T-helper 1 cell treated with Interleukin-12 subunit alpha and Interleukin-12 subunit beta and Interleukin-4 antibody, amounts not matched to agents 30 μg/mL and 1 μg/mL, for 36 hours (primary cell): ENCODE results near the gene GNA12.
"Not testable (repeated sequence)": the region's sequence is repeated elsewhere in the genome, so short reads cannot be mapped to it uniquely, and the experiment has no call there.

ENCODE experiments used
- H3K27ac Mint-ChIP-seq: one replicate; pipeline ENCODE4 v1.8.0; 2021; ENCODE audit warnings: mild to moderate bottlenecking, mixed read lengths
- H3K27me3 Mint-ChIP-seq: one replicate; pipeline ENCODE4 v1.8.0; 2021; ENCODE audit warnings: low read depth, mixed read lengths
- H3K36me3 Mint-ChIP-seq: one replicate; pipeline ENCODE4 v1.8.0; 2021; ENCODE audit warnings: low read depth, mixed read lengths
- H3K4me1 Mint-ChIP-seq: one replicate; pipeline ENCODE4 v1.8.0; 2021; ENCODE audit warnings: low read depth, mixed read lengths
- H3K4me3 Mint-ChIP-seq: one replicate; pipeline ENCODE4 v1.8.0; 2021; ENCODE audit warnings: mild to moderate bottlenecking, moderate library complexity, mixed read lengths
- H3K9me3 Mint-ChIP-seq: one replicate; pipeline ENCODE4 v1.8.0; 2021; ENCODE audit warnings: mixed read lengths

Gene GNA12

GRCh38 chr7:2729893-2730716 is 114.0 kb downstream of the GNA12 start:
- H3K36me3 Mint-ChIP-seq, result peaks cover 17% of the 10 kb centered on the region
- H3K4me3 Mint-ChIP-seq, result no peak overlapping the region
- H3K9me3 Mint-ChIP-seq, result no peaks in the 10 kb centered on the region
- no peaks in the 10 kb centered on the region for H3K27me3 Mint-ChIP-seq
- H3K27ac Mint-ChIP-seq, result no peak overlapping the region
- peaks cover 24% of the 10 kb centered on the region for H3K4me1 Mint-ChIP-seq

- Mint-ChIP-seq H3K9me3 (no peaks in the 10 kb centered on the region), H3K4me1 (peaks cover 18% of the 10 kb centered on the region), H3K4me3 (no peak overlapping the region), H3K36me3 (peaks cover 17% of the 10 kb centered on the region), H3K27ac (no peak overlapping the region), H3K27me3 (no peaks in the 10 kb centered on the region)
Observed at GRCh38 chr7:2729031-2729892, 114.8 kb downstream of the GNA12 start.

GRCh38 chr7:2728316-2729030 is 115.6 kb downstream of the GNA12 start:
- H3K4me3 Mint-ChIP-seq, result no peak overlapping the region
- peaks cover 17% of the 10 kb centered on the region for H3K4me1 Mint-ChIP-seq
- H3K27me3 Mint-ChIP-seq, result no peaks in the 10 kb centered on the region
- no peak overlapping the region for H3K27ac Mint-ChIP-seq
- H3K36me3 Mint-ChIP-seq, result peaks cover 17% of the 10 kb centered on the region
- no peaks in the 10 kb centered on the region for H3K9me3 Mint-ChIP-seq

GRCh38 chr7:2727206-2727605 is 116.9 kb downstream of the GNA12 start:
- not testable (repeated sequence) for H3K27ac Mint-ChIP-seq, H3K4me1 Mint-ChIP-seq, H3K27me3 Mint-ChIP-seq, H3K9me3 Mint-ChIP-seq, H3K36me3 Mint-ChIP-seq, H3K4me3 Mint-ChIP-seq

- H3K4me1 Mint-ChIP-seq, result peaks cover 2% of the 10 kb centered on the region
- H3K4me3 Mint-ChIP-seq, result no peak overlapping the region
- H3K27me3 Mint-ChIP-seq, result no peaks in the 10 kb centered on the region
- H3K27ac Mint-ChIP-seq, result no peak overlapping the region
- H3K9me3 Mint-ChIP-seq, result no peaks in the 10 kb centered on the region
- peaks cover 5% of the 10 kb centered on the region for H3K36me3 Mint-ChIP-seq
Observed at GRCh38 chr7:2726316-2727018, 117.6 kb downstream of the GNA12 start.

- Mint-ChIP-seq H3K4me3 (no peak overlapping the region), H3K27me3 (no peaks in the 10 kb centered on the region), H3K4me1 (peaks cover 7% of the 10 kb centered on the region), H3K36me3 (peaks cover 8% of the 10 kb centered on the region), H3K9me3 (no peaks in the 10 kb centered on the region), H3K27ac (no peak overlapping the region)
Observed at GRCh38 chr7:2725178-2726105, 118.7 kb downstream of the GNA12 start.

- no peak overlapping the region for H3K4me3 Mint-ChIP-seq
- H3K4me1 Mint-ChIP-seq, result peaks cover 12% of the 10 kb centered on the region
- no peaks in the 10 kb centered on the region for H3K27me3 Mint-ChIP-seq
- peaks cover 3% of the 10 kb centered on the region for H3K36me3 Mint-ChIP-seq
- H3K27ac Mint-ChIP-seq, result no peak overlapping the region
- no peaks in the 10 kb centered on the region for H3K9me3 Mint-ChIP-seq
Observed at GRCh38 chr7:2724453-2725177, 119.5 kb downstream of the GNA12 start.

GRCh38 chr7:2724036-2724435 is 120.1 kb downstream of the GNA12 start:
- not testable (repeated sequence) for H3K27ac Mint-ChIP-seq, H3K36me3 Mint-ChIP-seq

GRCh38 chr7:2723138-2723850 is 120.8 kb downstream of the GNA12 start:
- Mint-ChIP-seq H3K36me3 (peaks cover 3% of the 10 kb centered on the region), H3K4me1 (peaks cover 19% of the 10 kb centered on the region), H3K4me3 (no peak overlapping the region), H3K9me3 (no peaks in the 10 kb centered on the region), H3K27ac (no peak overlapping the region), H3K27me3 (no peaks in the 10 kb centered on the region)

More at GRCh38 chr7:2724036-2724435, 120.1 kb downstream of the GNA12 start:
- peaks cover 12% of the 10 kb centered on the region for H3K4me1 Mint-ChIP-seq
- not testable (repeated sequence) for H3K9me3 Mint-ChIP-seq, H3K27me3 Mint-ChIP-seq, H3K4me3 Mint-ChIP-seq

GRCh38 chr7:2722591-2722990 is 121.5 kb downstream of the GNA12 start:
- H3K27me3 Mint-ChIP-seq, result no peaks in the 10 kb centered on the region
- H3K9me3 Mint-ChIP-seq, result no peaks in the 10 kb centered on the region
- H3K27ac Mint-ChIP-seq, result no peak overlapping the region
- peaks cover 24% of the 10 kb centered on the region for H3K4me1 Mint-ChIP-seq
- H3K4me3 Mint-ChIP-seq, result no peak overlapping the region
- H3K36me3 Mint-ChIP-seq, result peaks cover 4% of the 10 kb centered on the region

GRCh38 chr7:2721842-2722241 is 122.3 kb downstream of the GNA12 start:
- Mint-ChIP-seq H3K4me1 (peaks cover 31% of the 10 kb centered on the region), H3K36me3 (peaks cover 6% of the 10 kb centered on the region), H3K27ac (no peak overlapping the region), H3K4me3 (no peak overlapping the region), H3K27me3 (no peaks in the 10 kb centered on the region), H3K9me3 (no peaks in the 10 kb centered on the region)

- peaks cover 10% of the 10 kb centered on the region for H3K36me3 Mint-ChIP-seq
- no peaks in the 10 kb centered on the region for H3K27me3 Mint-ChIP-seq
- H3K4me1 Mint-ChIP-seq, result peaks cover 47% of the 10 kb centered on the region
- H3K4me3 Mint-ChIP-seq, result no peak overlapping the region
- no peaks in the 10 kb centered on the region for H3K9me3 Mint-ChIP-seq
- no peak overlapping the region for H3K27ac Mint-ChIP-seq
Observed at GRCh38 chr7:2720024-2720423, 124.1 kb downstream of the GNA12 start.
